ENCODE results near the gene TMEM41A. TPM values are rescaled to one million over a fixed set of nuclear protein-coding genes. Genes with fewer than 3 reads are reported as not detected.
"Not testable (repeated sequence)": the region's sequence is repeated elsewhere in the genome, so short reads cannot be mapped to it uniquely, and the experiment has no call there.

TMEM41A gene
- total RNA-seq, 1 donor from 2014 or later: 10.0 TPM

GRCh38 chr3:185460309-185460708 lies 38.5 kb downstream of the TMEM41A start:
- peaks cover 5% of the 10 kb centered on the region for H3K36me3 ChIP-seq
- H3K4me1 ChIP-seq: no peaks in the 10 kb centered on the region
- H3K27ac ChIP-seq (replicated peaks): no peak overlapping the region
- no peaks in the 10 kb centered on the region for H3K27me3 ChIP-seq (ENCODE audit: low read depth)
- no peak overlapping the region for H3K4me3 ChIP-seq
- no peaks in the 10 kb centered on the region for H3K9me3 ChIP-seq (replicated peaks)
- DNase-seq: no peak
- intact Hi-C loops (cut with micrococcal nuclease): no loop called here
- no peak for TF ChIP-seq CTCF (IDR thresholded peaks at IDR 0.05; ENCODE audit: borderline replicate concordance)

GRCh38 chr3:185457376-185457775 lies 41.5 kb downstream of the TMEM41A start:
- no peaks in the 10 kb centered on the region for H3K4me1 ChIP-seq
- peaks cover 9% of the 10 kb centered on the region for H3K36me3 ChIP-seq
- DNase-seq: no peak
- intact Hi-C loops (cut with micrococcal nuclease): no loop called here
- no peak for TF ChIP-seq CTCF (IDR thresholded peaks at IDR 0.05; ENCODE audit: borderline replicate concordance)
- H3K9me3 ChIP-seq (replicated peaks): no peaks in the 10 kb centered on the region
- no peak overlapping the region for H3K27ac ChIP-seq (replicated peaks)
- no peaks in the 10 kb centered on the region for H3K27me3 ChIP-seq (ENCODE audit: low read depth)
- no peak overlapping the region for H3K4me3 ChIP-seq

GRCh38 chr3:185451432-185451831 lies 47.4 kb downstream of the TMEM41A start:
- intact Hi-C loops (cut with micrococcal nuclease); H3K9me3 ChIP-seq (replicated peaks); H3K27me3 ChIP-seq (ENCODE audit: low read depth); H3K27ac ChIP-seq (replicated peaks); H3K4me1 ChIP-seq; DNase-seq; H3K4me3 ChIP-seq: not testable (repeated sequence)
- peaks cover 18% of the 10 kb centered on the region for H3K36me3 ChIP-seq

GRCh38 chr3:185448107-185448506 lies 50.7 kb downstream of the TMEM41A start:
- no peaks in the 10 kb centered on the region for H3K4me1 ChIP-seq
- peaks cover 17% of the 10 kb centered on the region for H3K36me3 ChIP-seq
- intact Hi-C loops (cut with micrococcal nuclease): no loop called here
- DNase-seq: no peak
- H3K27me3 ChIP-seq (ENCODE audit: low read depth): no peaks in the 10 kb centered on the region
- no peak overlapping the region for H3K27ac ChIP-seq (replicated peaks)
- no peaks in the 10 kb centered on the region for H3K9me3 ChIP-seq (replicated peaks)
- no peak overlapping the region for H3K4me3 ChIP-seq
- TF ChIP-seq CTCF (IDR thresholded peaks at IDR 0.05; ENCODE audit: borderline replicate concordance): no peak

- no peaks in the 10 kb centered on the region for H3K4me1 ChIP-seq
- H3K9me3 ChIP-seq (replicated peaks): no peaks in the 10 kb centered on the region
- intact Hi-C loops (cut with micrococcal nuclease): no loop called here
- no peak for TF ChIP-seq CTCF (IDR thresholded peaks at IDR 0.05; ENCODE audit: borderline replicate concordance)
- H3K27ac ChIP-seq (replicated peaks): no peak overlapping the region
- no peaks in the 10 kb centered on the region for H3K27me3 ChIP-seq (ENCODE audit: low read depth)
- no peaks in the 10 kb centered on the region for H3K36me3 ChIP-seq
- no peak for DNase-seq
- no peak overlapping the region for H3K4me3 ChIP-seq
Measured at GRCh38 chr3:185444329-185444728, 54.5 kb downstream of the TMEM41A start.

- H3K27me3 ChIP-seq (ENCODE audit: low read depth): no peaks in the 10 kb centered on the region
- no peaks in the 10 kb centered on the region for H3K4me1 ChIP-seq
- no peak overlapping the region for H3K27ac ChIP-seq (replicated peaks)
- intact Hi-C loops (cut with micrococcal nuclease): no loop called here
- H3K36me3 ChIP-seq: no peaks in the 10 kb centered on the region
- no peak for DNase-seq
- no peaks in the 10 kb centered on the region for H3K9me3 ChIP-seq (replicated peaks)
- H3K4me3 ChIP-seq: no peak overlapping the region
- TF ChIP-seq CTCF (IDR thresholded peaks at IDR 0.05; ENCODE audit: borderline replicate concordance): no peak
Measured at GRCh38 chr3:185442031-185442430, 56.8 kb downstream of the TMEM41A start.

Data from left ventricle myocardium inferior (tissue), 1 donor.